Ovary (tissue), 3 donors: ENCODE data around the gene TPCN2.

Source experiments
- CTCF ChIP-seq, 3 donors: fragments of 450-650 bp in 2 of 3; fragments of 200-600 bp in 1 of 3; IDR thresholded peaks; one replicate each; pipeline versions ENCODE4 v1.5.1 to v1.8.0; 2016 to 2022; ENCODE audit warnings: antibody characterized with exemption in 3 of 3, mild to moderate bottlenecking in 1 of 3
- EP300 ChIP-seq: sonication (generic); formaldehyde crosslinking; IDR thresholded peaks from one replicate; pipeline ENCODE4 v1.6.1; 2017; ENCODE audit warnings: antibody characterized with exemption
- POLR2A ChIP-seq: fragments of 450-650 bp; IDR thresholded peaks from one replicate; pipeline ENCODE4 v1.6.1; 2017; ENCODE audit warnings: antibody characterized with exemption, mild to moderate bottlenecking, moderate library complexity
- donor health status: DM: no; HTN: no; CAD: no.

DNA sequence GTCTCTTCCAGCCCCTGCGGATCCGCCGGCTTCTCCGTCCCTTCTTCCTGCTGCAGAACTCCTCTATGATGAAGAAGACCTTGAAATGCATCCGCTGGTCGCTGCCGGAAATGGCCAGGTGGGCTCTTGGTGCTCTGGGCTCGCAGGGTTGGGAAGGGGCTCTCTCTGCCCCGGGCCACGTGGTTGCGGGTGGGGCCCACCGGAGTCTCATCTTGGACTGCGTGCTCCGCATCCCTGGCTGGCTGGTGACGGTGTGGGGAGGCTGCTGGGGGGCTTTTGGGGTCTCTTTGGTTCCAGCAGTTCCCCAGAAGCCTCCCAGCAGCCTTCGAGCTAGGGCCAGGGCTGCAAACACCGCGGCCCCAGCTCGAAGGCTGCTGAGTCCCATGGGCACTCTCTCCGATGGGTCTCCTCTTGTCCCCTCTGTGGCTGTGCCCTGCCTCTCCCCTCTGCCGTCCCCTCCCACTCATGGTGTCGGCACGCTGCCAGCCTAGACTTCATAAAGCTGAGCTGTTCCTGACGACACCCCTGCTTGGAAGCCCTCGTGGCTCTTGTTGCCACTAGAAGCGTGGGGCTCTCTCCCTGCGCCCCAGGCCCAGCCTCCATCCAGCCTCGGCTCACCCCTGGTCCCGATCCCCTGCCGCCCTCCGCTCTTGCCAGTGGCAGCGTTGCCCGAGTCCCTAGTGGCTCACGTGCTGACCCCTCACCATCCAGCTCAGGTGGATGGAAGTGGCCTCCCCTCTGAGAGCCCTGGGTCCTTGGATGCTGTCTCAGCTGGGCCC lies 14.3 kb downstream of the TPCN2 start:
- no peak for TF ChIP-seq CTCF (IDR thresholded peaks at IDR 0.05)
- TF ChIP-seq EP300, result no peak
- no peak for TF ChIP-seq POLR2A
